ENCODE results near the gene HECTD4.

The HECTD4 gene

GRCh38 chr12:112149596-112149995 is 232.6 kb downstream of the HECTD4 start:
- DNase-seq: no peak

DNA sequence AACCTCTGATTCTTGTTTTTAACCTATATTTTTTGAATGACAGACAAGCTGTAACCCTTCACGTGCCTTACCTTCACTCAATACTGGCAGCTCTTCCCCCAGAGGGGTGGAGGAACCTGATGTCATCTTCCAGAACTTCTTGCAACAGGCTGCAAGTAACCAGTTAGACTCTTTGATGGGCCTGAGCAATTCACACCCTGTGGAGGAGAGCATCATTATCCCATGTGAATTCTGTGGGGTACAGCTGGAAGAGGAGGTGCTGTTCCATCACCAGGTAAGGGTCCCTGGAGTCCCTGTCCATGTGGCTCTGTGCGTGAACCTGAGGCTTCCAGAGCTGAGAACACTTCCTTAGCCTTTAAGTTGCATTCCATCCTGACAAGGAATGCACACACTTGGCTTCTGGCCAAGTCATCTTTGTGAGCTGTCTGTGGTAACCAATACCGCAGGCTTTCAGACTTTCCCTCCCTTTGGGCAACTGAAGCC is 234.2 kb downstream of the HECTD4 start:
- DNase-seq: peak; percentile 11

- DNase-seq: no peak
Measured at GRCh38 chr12:112146123-112146522, 236.1 kb downstream of the HECTD4 start.

DNA sequence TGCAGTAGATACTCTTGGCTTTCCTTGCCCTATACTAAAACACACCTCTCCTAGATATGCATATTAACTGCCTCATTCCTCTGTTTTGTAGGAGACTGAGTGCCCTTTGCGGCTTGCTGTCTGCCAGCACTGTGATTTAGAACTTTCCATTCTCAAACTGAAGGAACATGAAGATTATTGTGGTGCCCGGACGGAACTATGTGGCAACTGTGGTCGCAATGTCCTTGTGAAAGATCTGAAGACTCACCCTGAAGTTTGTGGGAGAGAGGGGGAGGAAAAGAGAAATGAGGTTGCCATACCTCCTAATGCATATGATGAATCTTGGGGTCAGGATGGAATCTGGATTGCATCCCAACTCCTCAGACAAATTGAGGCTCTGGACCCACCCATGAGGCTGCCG is 241.5 kb downstream of the HECTD4 start:
- no peak for DNase-seq

DNA sequence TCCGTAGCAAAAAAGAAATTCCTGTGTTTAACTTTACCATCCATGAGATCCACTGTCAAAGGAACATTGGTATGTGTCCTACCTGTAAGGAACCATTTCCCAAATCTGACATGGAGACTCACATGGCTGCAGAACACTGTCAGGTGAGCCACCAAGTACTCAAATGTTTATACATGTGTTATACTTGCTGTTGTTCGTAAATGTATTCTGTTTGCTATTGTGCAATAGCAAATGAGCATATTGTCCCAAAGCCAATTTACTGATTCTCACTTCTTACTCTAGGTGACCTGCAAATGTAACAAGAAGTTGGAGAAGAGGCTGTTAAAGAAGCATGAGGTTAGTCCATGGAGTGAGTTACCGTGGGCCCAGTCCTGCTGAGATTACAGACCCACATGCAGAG is 247.5 kb downstream of the HECTD4 start:
- no peak for DNase-seq

GRCh38 chr12:112133418-112133817 is 248.8 kb downstream of the HECTD4 start:
- DNase-seq: no peak

DNA sequence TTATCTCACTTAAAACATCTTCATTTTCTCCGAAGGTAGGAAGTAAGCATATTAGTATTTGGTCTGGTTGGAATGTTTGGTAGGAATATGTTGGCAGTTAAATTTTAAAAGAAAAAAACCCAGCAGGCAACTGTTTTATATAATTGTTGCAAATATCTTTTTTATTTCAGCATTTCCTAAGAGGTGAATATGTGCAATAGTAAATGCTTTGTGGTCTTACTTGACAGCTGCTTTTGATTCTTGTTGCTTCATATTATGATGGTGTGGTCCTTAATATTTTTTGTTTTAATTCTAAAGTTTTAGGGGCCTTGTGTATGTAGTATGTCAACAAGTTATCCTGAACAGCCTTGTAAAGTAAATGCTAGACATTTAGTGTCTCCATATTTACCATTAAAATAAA is 250.5 kb downstream of the HECTD4 start:
- no peak for DNase-seq

GRCh38 chr12:112130441-112130998 is 251.7 kb downstream of the HECTD4 start:
- DNase-seq: peak; percentile 51

GRCh38 chr12:112126911-112127310 is 255.3 kb downstream of the HECTD4 start:
- no peak for DNase-seq

- DNase-seq: no peak
Measured at GRCh38 chr12:112126000-112126438, 256.2 kb downstream of the HECTD4 start.

- peak; percentile 98 for DNase-seq
Measured at GRCh38 chr12:112125250-112125999, 256.8 kb downstream of the HECTD4 start, which contains the start of gene TRAFD1. TRAFD1 (plus strand) TSS chr12:112125560; CDS start chr12:112130523, 4,963 bp downstream.

DNA sequence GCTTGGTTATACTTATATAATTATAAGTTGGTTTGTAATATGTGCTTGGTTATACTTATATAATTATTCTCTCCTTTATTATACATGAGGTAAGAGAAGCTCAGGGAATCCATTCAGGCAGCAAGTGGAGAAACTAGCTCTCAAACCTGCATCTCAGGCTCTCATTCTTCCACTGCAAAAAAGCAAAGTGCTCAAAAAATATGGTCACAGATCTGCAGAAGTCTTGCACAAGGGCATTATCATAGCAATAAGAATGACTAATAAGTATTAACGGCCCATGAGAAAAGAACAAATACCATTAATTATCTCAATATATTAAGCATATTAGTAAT is 257.3 kb downstream of the HECTD4 start:
- DNase-seq: no peak

DNA sequence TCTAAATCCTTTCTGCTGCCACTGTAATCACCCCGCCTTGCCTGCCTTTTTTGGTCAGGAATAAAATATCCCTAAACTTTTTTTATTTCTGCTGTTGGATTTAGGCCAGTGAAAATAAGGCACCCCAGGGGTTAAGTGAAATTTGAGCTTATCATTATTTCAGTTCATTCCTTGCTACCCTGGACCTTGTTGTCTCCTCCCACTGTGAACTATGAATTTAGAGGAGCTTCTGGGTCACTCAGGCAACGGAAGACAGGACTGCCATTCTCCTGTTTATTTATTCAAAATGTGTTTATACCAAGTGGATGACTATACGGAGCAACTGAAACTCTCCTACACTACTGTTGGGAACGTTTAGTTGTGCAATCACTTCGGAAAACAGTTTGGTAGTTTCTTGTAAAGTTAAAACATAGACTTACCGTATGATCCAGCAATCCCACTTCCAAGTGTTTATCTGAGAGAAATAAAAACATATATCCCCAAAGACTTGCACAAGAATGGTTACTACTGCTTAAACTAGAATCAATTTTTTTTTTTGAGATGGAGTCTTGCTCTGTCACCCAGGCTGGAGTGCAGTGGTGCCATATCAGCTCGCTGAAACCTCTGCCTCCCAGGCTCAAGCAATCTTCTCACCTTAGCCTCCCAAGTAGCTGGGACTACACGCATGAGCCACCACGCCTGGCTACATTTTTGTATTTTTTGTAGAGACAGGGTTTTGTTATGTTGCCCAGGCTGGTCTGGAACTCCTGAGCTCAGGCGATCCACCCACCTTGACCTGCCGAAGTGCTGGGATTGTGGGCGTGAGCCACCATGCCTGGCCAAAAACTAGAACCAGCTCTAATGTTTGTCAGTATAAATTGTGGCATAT is 259.2 kb downstream of the HECTD4 start:
- DNase-seq: peak; percentile 29

GRCh38 chr12:112121780-112122565 is 260.3 kb downstream of the HECTD4 start:
- DNase-seq: no peak

DNA sequence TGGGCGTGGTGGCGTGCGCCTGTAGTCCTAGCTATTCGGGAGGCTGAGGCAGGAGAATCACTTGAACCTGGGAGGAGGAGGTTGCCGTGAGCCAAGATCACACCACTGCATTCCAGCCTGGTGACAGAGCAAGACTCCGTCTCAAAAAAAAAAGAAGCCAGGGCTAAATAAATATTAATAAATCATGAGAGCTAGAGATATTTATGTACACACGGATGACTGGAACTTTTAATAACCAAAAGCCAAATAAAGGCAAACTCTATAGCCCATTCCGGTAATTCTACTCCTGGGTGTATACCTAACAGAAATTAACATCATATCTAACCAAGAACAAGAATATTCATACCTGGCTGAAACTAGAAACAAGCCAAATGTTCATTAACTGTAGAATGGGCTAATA is 264.5 kb downstream of the HECTD4 start:
- no peak for DNase-seq

DNA sequence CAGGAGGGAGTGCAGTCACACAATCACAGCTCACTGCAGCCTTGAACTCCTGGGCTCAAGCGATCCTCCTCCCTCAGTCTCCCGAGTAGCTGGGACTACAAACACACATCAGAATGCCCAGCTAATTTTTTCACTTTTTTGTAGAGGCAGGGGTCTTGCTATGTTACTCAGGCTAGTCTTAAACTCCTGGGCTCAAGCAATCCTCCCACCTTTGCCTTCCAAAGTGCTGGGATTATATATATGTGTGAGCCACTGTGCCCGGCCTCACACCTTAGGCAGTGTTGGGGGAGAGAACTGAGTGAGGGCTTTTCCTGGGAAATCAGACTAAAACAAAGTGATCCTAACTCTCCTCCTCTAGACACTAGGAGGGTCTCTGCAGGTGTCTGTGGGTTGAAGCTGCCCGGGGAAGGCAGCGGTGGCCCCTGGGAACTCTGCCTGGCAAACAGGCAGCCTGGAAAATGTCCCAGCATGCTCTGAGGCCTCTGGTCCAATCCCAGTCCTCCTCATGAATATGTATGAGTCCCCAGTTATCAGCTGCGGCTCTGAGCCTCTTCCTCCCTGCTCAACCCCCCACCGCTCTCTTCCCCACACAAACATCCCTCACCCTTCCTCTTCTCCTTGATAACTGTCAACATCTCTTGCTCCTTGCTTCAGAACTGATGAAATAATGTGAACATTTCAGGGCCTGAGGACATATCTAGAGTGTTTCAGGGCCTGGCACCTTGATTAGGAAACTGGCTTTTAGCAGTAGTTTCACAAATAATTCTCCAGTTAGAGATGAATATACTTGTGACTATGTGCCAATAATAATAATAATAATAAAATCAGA is 265.8 kb downstream of the HECTD4 start:
- DNase-seq: peak; percentile 90

DNA sequence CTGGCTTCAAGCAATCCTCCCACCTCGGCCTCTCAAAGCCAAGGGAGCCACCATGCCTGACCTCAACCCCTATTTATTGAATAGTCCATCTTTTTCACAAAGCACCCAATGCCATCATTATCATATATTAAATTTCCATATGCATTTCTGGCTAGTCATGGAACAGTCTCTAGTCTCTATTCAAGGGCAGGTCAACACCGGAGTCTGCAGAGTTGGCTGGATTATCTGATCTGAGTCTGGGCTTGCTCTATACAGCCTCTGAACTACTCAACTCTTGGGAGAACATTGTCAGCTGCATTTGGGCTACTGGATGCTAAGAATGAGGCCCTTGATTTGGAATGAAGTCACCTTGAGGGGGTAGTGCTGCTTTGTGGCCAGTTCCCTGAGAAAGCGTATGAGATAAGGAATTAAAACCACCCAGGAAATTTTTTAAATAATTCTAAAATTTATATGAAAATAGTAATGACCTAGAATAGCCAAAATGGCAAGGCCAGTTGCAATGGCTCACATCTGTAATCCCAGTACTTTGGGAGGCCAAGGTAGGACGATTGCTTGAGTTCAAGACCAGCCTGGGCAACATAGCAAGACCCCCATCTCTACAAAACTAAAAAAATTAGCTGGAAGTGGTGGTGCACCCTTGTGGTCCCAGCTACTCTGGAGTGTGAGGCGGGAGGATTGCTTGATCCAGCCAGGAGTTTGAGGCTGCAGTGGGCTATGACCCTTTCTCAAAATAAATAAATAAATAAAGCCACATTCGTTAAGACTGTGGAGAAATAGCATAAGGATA is 266.8 kb downstream of the HECTD4 start:
- peak; percentile 54 for DNase-seq

DNA sequence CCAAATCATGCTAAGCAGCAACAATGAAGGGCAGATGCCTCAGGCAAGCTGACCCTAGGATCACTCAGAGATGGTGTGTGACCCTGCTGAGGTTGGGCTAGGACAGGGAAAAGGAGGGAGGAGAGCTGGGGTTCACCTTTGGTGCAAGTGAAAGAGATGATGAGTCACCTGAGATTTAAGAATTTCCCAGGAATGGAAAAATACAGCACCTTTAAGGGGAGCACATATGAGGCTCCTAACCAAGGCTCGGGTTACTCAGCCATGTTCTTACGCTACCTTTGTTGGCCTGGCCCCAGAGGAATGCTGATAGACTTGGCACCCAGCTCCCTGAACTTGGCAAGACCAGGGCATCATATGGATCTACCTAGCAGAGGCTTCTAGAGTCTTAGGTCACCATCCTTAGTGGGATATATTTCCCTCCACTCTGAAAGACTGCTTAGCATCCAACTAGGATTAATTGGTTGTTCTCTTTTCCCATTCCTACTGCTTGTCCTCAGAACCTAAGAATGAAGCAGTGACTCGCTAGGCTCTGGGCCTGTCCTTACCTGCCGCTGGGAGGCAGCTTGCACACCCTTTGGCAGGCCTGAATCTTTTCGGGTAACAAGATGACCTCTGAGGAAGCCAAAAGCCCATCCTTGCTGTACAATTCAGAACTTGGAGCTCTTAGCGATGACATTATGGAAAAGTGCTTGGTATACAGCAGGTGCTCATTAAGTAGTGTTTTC is 269.7 kb downstream of the HECTD4 start:
- no peak for DNase-seq

DNA sequence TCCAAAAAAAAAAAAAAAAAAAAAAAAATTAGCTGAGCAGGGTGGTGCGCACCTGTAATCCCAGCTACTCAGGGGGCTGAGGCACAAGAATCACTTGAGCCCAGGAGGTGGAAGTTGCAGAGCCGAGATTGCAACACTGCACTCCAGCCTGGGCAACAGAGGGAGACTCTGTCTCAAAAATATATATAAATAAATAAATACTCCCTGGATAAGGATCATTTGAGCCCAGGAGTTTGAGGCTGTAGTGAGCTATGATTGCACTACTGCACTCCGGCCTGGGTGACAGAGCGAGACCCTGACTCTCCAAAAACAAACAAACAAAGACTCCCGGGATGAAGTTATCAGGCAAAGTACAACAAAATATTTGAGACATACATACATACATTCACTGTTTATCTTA is 270.3 kb downstream of the HECTD4 start:
- DNase-seq: no peak

Measured in hematopoietic multipotent progenitor cell treated with erythropoietin and hydrocortisone succinate and interleukin-3 and kit ligand, for 8 days (in vitro differentiated cells).